Naive thymus-derived CD4-positive, alpha-beta T cell (primary cell): Measurements from ENCODE around the gene RABAC1. TPM values are rescaled to one million over a fixed set of nuclear protein-coding genes. Genes with fewer than 3 reads are reported as not detected.

Experiments used
- ATAC-seq: fragments of 150-1000 bp; cut with Tn5 transposase; 2 replicates; pipeline ENCODE4 v1.10.0; 2021; ENCODE audit warnings: mild to moderate bottlenecking, moderate library complexity
- CTCF ChIA-PET: fragments of 350-600 bp; sonication (Branson Sonifier 250); formaldehyde crosslinking; loops from one replicate; lab custom pipeline; 2021; ENCODE audit warnings: antibody characterized with exemption; lab: Charles Lee
- POLR2A ChIA-PET: fragments of 350-600 bp; sonication (Branson Sonifier 250); formaldehyde crosslinking; loops from one replicate; lab custom pipeline; 2021; ENCODE audit warnings: antibody characterized with exemption, inconsistent platforms; lab: Charles Lee
- DNase-seq, 9 donors: peaks; one replicate each; pipeline versions ENCODE4 v3.0.0 to v3.0.0-alpha.2; 2020 to 2022; ENCODE audit warnings: mixed read lengths in 1 of 9
- H3K27ac ChIP-seq: one replicate; pipeline ENCODE4 v1.7.0; 2013; ENCODE audit warnings: mild to moderate bottlenecking, low read depth, low read length, moderate library complexity
- H3K27me3 ChIP-seq, 2 donors: one replicate each; pipeline ENCODE4 v1.7.0; 2013; ENCODE audit warnings: low read length in 2 of 2, mild to moderate bottlenecking in 2 of 2, moderate library complexity in 2 of 2; ENCODE audit not compliant: control insufficient read depth in 2 of 2, insufficient read depth in 2 of 2
- H3K36me3 ChIP-seq, 3 experiments: 1 replicate in 2 of 3; 2 replicates in 1 of 3; pipeline ENCODE4 v1.7.0; 2013; ENCODE audit warnings: low read length in 3 of 3, mild to moderate bottlenecking in 3 of 3, moderate library complexity in 1 of 3; ENCODE audit not compliant: insufficient read depth in 3 of 3, control insufficient read depth in 2 of 3
- H3K4me1 ChIP-seq, 2 donors: one replicate each; pipeline ENCODE4 v1.7.0; 2013; ENCODE audit warnings: low read length in 2 of 2, mild to moderate bottlenecking in 2 of 2, moderate library complexity in 1 of 2; ENCODE audit not compliant: control insufficient read depth in 2 of 2, insufficient read depth in 2 of 2
- H3K4me3 ChIP-seq: 2 replicates; pipeline ENCODE4 v1.7.0; 2013; ENCODE audit warnings: mild to moderate bottlenecking, low read length
- H3K9me3 ChIP-seq, 3 experiments: 1 replicate in 2 of 3; 2 replicates in 1 of 3; pipeline ENCODE4 v1.7.0; 2013; ENCODE audit warnings: low read length in 3 of 3; ENCODE audit not compliant: control insufficient read depth in 2 of 3
- H3K27ac Mint-ChIP-seq, 9 donors: one replicate each; pipeline ENCODE4 v1.8.0; 2020 to 2022; ENCODE audit warnings: mixed read lengths in 9 of 9, mild to moderate bottlenecking in 8 of 9, moderate library complexity in 5 of 9, inconsistent platforms in 2 of 9
- H3K27me3 Mint-ChIP-seq, 5 donors: one replicate each; pipeline ENCODE4 v1.8.0; 2021 to 2022; ENCODE audit warnings: mixed read lengths in 5 of 5, mild to moderate bottlenecking in 1 of 5
- H3K36me3 Mint-ChIP-seq, 5 donors: one replicate each; pipeline ENCODE4 v1.8.0; 2020 to 2022; ENCODE audit warnings: mixed read lengths in 5 of 5, mild to moderate bottlenecking in 3 of 5, inconsistent platforms in 1 of 5
- H3K4me1 Mint-ChIP-seq, 7 donors: one replicate each; pipeline ENCODE4 v1.8.0; 2020 to 2022; ENCODE audit warnings: mixed read lengths in 7 of 7, mild to moderate bottlenecking in 3 of 7, inconsistent platforms in 1 of 7
- H3K4me3 Mint-ChIP-seq, 10 donors: one replicate each; pipeline ENCODE4 v1.8.0; 2020 to 2022; ENCODE audit warnings: mild to moderate bottlenecking in 10 of 10, mixed read lengths in 10 of 10, moderate library complexity in 6 of 10, inconsistent platforms in 2 of 10
- H3K9me3 Mint-ChIP-seq, 11 donors: one replicate each; pipeline ENCODE4 v1.8.0; 2020 to 2022; ENCODE audit warnings: mixed read lengths in 11 of 11, mild to moderate bottlenecking in 4 of 11, inconsistent platforms in 1 of 11, moderate library complexity in 1 of 11
- intact Hi-C, 2 donors: fragments of 100-400 bp; cut with micrococcal nuclease; formaldehyde crosslinking; loops; one replicate each; pipeline ENCODE4 v1.15.1; 2023
- polyA plus RNA-seq, 2 donors: library from polyadenylated mRNA; unstranded; fragments of 300-500 nt; fragmentation: Illumina TruSeq; gene quantifications; one replicate each; pipeline ENCODE4 v1.2.3, GENCODE V29; 2021
- total RNA-seq, 6 experiments: library from RNA in 5 of 6; stranded (reverse) in 5 of 6; gene quantifications; 1 replicate in 5 of 6; 2 replicates in 1 of 6; pipeline ENCODE4 v1.2.3 and lab custom pipeline; 2021 to 2026

Gene RABAC1
- total and polyA plus RNA-seq, 7 experiments from 2014 or later, result 70.4 to 187 (median 86.4) TPM

DNA sequence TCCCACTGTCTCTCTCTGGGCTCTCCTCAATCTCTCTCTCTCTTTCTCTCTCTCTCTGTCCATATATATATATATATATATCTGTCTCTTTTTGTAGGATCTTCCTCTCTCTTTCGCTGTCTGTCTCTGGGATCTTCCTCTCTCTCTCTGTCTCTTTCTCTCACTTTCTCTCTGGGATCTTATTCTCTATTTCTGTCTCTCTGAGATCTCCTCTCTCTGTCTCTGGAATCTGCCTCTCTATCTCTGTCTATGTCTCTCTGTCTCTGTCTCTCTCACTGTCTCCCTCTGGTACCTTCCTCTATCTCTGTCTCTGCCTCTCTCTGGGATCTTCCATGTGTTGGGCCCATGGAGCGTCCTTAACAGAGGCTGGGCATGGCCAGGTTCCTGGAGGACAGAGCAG, 31.5 kb upstream of the RABAC1 start:
- Histone ChIP-seq H3K9me3 (no peaks in the 10 kb centered on the region), H3K27ac (no peak overlapping the region), H3K4me3 (no peak overlapping the region), H3K27me3 (peaks cover 2 to 3% of the 10 kb centered on the region in 2 donors), H3K36me3 (peaks cover 0 to 9% (median 0%) of the 10 kb centered on the region in 3 experiments), H3K4me1 (peaks cover 5 to 6% of the 10 kb centered on the region in 2 donors)
- intact Hi-C loops, result loop anchor here in 1 of 2 donors (5.0 kb wide), 1 partner anchor 33 kb away; the partner anchor contains the start of gene RABAC1
- H3K36me3 Mint-ChIP-seq, result peaks cover 0 to 17% (median 8%) of the 10 kb centered on the region in 5 donors
- no peak overlapping the region for H3K4me3 Mint-ChIP-seq
- ChIA-PET CTCF (no interaction called here), POLR2A (no interaction called here)
- no peak overlapping the region for H3K27ac Mint-ChIP-seq
- H3K27me3 Mint-ChIP-seq, result peaks cover 10 to 24% (median 12%) of the 10 kb centered on the region in 5 donors
- H3K4me1 Mint-ChIP-seq, result peaks cover 5 to 23% (median 21%) of the 10 kb centered on the region in 7 donors
- ATAC-seq (no peak), DNase-seq (no peak)
- peaks cover 0 to 4% (median 0%) of the 10 kb centered on the region in 11 donors for H3K9me3 Mint-ChIP-seq

DNA sequence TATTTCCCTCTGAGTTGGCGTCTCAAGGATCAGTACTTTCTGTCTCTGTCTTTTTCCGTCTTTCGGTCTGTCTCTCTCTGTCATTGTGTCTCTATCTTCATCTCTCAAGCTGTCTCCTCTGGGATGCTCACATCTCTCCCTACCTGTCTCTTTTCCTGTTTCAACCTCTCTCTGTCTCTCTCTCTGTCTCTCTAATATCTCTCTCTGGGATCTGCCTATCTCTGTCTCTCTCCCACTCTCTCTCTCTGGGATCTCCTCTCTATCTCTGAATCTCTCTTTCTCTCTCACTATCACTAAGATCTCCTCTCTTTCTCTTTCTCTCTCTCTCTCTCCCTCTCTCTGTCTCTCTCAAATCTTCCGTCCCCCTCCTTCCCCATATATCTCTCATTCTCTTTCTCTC, 30.9 kb upstream of the RABAC1 start:
- no peaks in the 10 kb centered on the region for H3K9me3 ChIP-seq
- intact Hi-C loops, result loop anchor here in 1 of 2 donors (5.0 kb wide), 1 partner anchor 33 kb away; the partner anchor contains the start of gene RABAC1
- CTCF ChIA-PET, result interaction anchor here (0.5 kb wide), 1 partner anchor 237 kb away, joined by 5 read pairs; no protein-coding TSS in a partner anchor

DNA sequence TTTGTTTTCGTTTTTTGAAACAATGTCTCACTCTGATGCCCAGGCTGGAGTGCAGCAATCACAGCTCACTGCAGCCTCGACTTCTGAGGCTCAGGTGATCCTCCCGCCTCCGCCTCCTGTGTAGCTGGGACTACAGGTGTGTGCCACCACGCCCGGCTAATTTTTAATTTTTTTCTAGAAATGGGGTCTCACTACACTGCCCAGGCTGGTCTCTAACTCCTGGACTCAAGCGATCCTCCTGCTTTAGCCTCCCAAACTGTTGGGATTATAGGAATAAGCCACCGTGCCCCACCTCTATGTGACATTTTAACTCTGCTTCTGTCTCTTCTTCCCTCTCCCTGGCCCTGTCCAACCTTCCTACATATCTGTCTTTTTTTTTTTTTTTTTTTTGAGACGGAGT, 29.8 kb upstream of the RABAC1 start:
- Histone ChIP-seq H3K4me3 (no peak overlapping the region), H3K27me3 (no peaks in the 10 kb centered on the region), H3K9me3 (no peaks in the 10 kb centered on the region), H3K4me1 (peaks cover 5 to 6% of the 10 kb centered on the region in 2 donors), H3K27ac (no peak overlapping the region), H3K36me3 (peaks cover 0 to 9% (median 0%) of the 10 kb centered on the region in 3 experiments)
- CTCF ChIA-PET, result no interaction called here
- H3K27me3 Mint-ChIP-seq, result peaks cover 0 to 12% (median 0%) of the 10 kb centered on the region in 5 donors
- H3K4me1 Mint-ChIP-seq, result peaks cover 5 to 12% (median 9%) of the 10 kb centered on the region in 7 donors
- no peak overlapping the region for H3K27ac Mint-ChIP-seq
- peaks cover 0 to 4% (median 0%) of the 10 kb centered on the region in 11 donors for H3K9me3 Mint-ChIP-seq
- POLR2A ChIA-PET, result no interaction called here
- intact Hi-C loops, result no loop called here
- no peak for ATAC-seq
- peaks cover 0 to 17% (median 4%) of the 10 kb centered on the region in 5 donors for H3K36me3 Mint-ChIP-seq
- no peak for DNase-seq
- H3K4me3 Mint-ChIP-seq, result no peak overlapping the region

More for the DNA sequence above, 30.9 kb upstream of the RABAC1 start:
- H3K36me3 ChIP-seq, result peaks cover 0 to 9% (median 0%) of the 10 kb centered on the region in 3 experiments
- H3K4me1 ChIP-seq, result peaks cover 5 to 6% of the 10 kb centered on the region in 2 donors
- peaks cover 5 to 18% (median 6%) of the 10 kb centered on the region in 5 donors for H3K27me3 Mint-ChIP-seq
- H3K27ac ChIP-seq, result no peak overlapping the region
- H3K36me3 Mint-ChIP-seq, result peaks cover 0 to 17% (median 6%) of the 10 kb centered on the region in 5 donors
- no peak overlapping the region for H3K4me3 ChIP-seq
- no peaks in the 10 kb centered on the region for H3K27me3 ChIP-seq
- H3K9me3 Mint-ChIP-seq, result peaks cover 0 to 4% (median 0%) of the 10 kb centered on the region in 11 donors
- POLR2A ChIA-PET, result no interaction called here
- H3K4me1 Mint-ChIP-seq, result peaks cover 5 to 18% (median 15%) of the 10 kb centered on the region in 7 donors
- H3K27ac Mint-ChIP-seq, result no peak overlapping the region
- DNase-seq (no peak), ATAC-seq (no peak)
- no peak overlapping the region for H3K4me3 Mint-ChIP-seq

DNA sequence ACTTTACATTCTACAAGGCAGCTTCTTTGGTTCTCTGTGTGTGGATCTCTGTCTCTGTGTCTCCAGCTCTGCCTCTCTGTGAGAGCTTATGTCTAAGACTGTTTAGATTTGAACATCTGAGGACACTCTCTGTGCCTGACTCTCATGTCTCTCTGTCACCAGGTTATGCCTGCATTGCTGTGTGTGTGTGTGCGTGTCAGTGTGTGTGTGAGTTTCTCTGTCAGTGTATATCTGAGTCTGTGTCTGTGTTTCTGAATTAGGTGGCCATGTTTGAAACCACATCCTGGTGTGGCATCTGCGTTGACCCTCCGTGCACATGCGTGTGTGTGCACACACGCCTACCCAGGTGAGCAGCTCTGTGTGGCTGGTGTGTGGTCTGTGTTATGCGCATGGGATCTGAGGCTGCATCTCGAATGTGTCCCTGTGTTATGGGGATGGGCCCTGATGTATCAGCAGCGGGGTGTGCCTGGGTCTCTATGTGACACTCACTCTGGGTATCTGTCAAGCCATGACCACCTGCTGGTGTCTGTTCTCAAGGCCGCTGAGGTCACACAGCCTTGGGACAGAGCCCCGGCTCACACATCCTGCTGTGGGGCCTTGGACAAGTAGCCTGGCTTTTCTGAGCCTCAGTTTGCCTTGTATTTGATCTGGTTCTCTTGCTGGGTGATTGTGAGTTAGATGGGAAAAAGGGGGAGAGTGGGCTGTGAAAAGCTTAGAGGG, 28.2 kb upstream of the RABAC1 start:
- ChIA-PET CTCF (no interaction called here), POLR2A (no interaction called here)
- Histone ChIP-seq H3K27me3 (no peaks in the 10 kb centered on the region), H3K4me3 (no peak overlapping the region), H3K36me3 (peaks cover 0 to 9% (median 0%) of the 10 kb centered on the region in 3 experiments), H3K27ac (no peak overlapping the region), H3K9me3 (no peaks in the 10 kb centered on the region), H3K4me1 (no peaks in the 10 kb centered on the region)
- Mint-ChIP-seq H3K27me3 (peaks cover 0 to 3% (median 0%) of the 10 kb centered on the region in 5 donors), H3K36me3 (peaks cover 0 to 17% (median 4%) of the 10 kb centered on the region in 5 donors), H3K4me3 (peak overlapping the region in 1 of 10 donors; percentile 41), H3K9me3 (peaks cover 0 to 1% (median 0%) of the 10 kb centered on the region in 11 donors), H3K4me1 (peaks cover 0 to under 1% (median 0%) of the 10 kb centered on the region in 7 donors), H3K27ac (no peak overlapping the region)
- intact Hi-C loops, result no loop called here
- ATAC-seq (no peak), DNase-seq (no peak)

DNA sequence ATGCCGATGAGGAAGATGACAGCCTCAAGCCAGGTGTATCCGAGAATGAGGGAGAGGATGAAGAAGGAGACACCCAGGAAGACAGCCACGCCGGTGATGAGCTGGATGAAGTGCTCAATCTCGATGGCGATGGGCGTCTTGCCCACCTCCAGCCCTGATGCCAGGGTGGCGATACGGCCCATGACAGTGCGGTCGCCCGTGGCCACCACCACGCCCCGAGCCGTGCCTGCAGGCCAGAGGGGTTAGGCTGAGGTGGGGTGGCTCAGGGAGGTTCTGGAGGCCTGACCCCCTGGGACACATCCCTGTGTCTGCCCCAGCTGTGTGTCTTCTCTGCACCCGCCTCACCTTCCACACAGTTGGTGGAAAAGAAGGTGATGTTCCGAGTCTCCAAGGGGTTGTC, 25.8 kb upstream of the RABAC1 start:
- no peaks in the 10 kb centered on the region for H3K27me3 ChIP-seq
- DNase-seq (no peak), ATAC-seq (no peak)
- Mint-ChIP-seq H3K9me3 (peaks cover 0 to 1% (median 0%) of the 10 kb centered on the region in 11 donors), H3K36me3 (peaks cover 0 to 21% (median 4%) of the 10 kb centered on the region in 5 donors), H3K27me3 (no peaks in the 10 kb centered on the region), H3K27ac (no peak overlapping the region), H3K4me1 (no peaks in the 10 kb centered on the region), H3K4me3 (no peak overlapping the region)
- ChIA-PET POLR2A (no interaction called here), CTCF (no interaction called here)
- peaks cover 0 to 9% (median 0%) of the 10 kb centered on the region in 3 experiments for H3K36me3 ChIP-seq
- intact Hi-C loops, result no loop called here
- no peaks in the 10 kb centered on the region for H3K9me3 ChIP-seq
- no peak overlapping the region for H3K4me3 ChIP-seq
- no peak overlapping the region for H3K27ac ChIP-seq
- no peaks in the 10 kb centered on the region for H3K4me1 ChIP-seq

DNA sequence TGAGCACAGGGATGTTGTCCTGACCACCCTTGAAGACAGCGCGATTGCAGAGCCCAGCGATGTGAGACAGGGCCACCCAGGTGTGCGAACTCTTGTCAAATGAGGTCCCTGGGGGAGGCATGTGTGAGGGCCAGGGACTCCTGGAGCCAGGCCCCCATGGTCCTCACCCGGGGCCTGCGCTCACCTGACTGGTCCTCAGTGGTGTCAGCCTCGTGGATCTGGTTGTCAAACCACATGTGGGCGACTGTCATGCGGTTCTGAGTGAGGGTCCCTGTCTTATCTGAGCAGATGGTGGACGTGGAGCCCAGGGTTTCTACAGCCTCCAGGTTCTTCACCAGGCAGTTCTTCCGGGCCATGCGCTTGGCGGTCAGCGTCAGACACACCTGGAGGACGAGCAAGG, 22.6 kb upstream of the RABAC1 start:
- H3K27ac Mint-ChIP-seq, result no peak overlapping the region
- ChIA-PET POLR2A (no interaction called here), CTCF (no interaction called here)
- Histone ChIP-seq H3K4me1 (no peaks in the 10 kb centered on the region), H3K27me3 (no peaks in the 10 kb centered on the region), H3K4me3 (no peak overlapping the region), H3K27ac (no peak overlapping the region), H3K36me3 (peaks cover 0 to 3% (median 0%) of the 10 kb centered on the region in 3 experiments), H3K9me3 (no peaks in the 10 kb centered on the region)
- intact Hi-C loops, result no loop called here
- H3K9me3 Mint-ChIP-seq, result peaks cover 0 to 1% (median 0%) of the 10 kb centered on the region in 11 donors
- DNase-seq, result no peak
- no peak for ATAC-seq
- no peaks in the 10 kb centered on the region for H3K27me3 Mint-ChIP-seq
- peaks cover 0 to 17% (median 4%) of the 10 kb centered on the region in 5 donors for H3K36me3 Mint-ChIP-seq
- peaks cover 0 to 2% (median 0%) of the 10 kb centered on the region in 7 donors for H3K4me1 Mint-ChIP-seq
- H3K4me3 Mint-ChIP-seq, result no peak overlapping the region
